CD4-positive, alpha-beta T cell (primary cell): ENCODE measurements around the gene SDK2. TPM values are rescaled to one million over a fixed set of nuclear protein-coding genes. Genes with fewer than 3 reads are reported as not detected.

Experiments used
- ATAC-seq: fragments of 200-7000 bp; cut with Tn5 transposase; one replicate; pipeline ENCODE4 v1.10.0; 2022; ENCODE audit warnings: mild to moderate bottlenecking; ENCODE audit not compliant: poor library complexity
- CTCF ChIA-PET: fragments of 350-600 bp; sonication (Branson Sonifier 250); formaldehyde crosslinking; loops from one replicate; lab custom pipeline; 2021; ENCODE audit warnings: antibody characterized with exemption, inconsistent platforms; lab: Charles Lee
- POLR2A ChIA-PET: fragments of 350-600 bp; sonication (Branson Sonifier 250); formaldehyde crosslinking; loops from one replicate; lab custom pipeline; 2021; ENCODE audit warnings: antibody characterized with exemption, inconsistent platforms; lab: Charles Lee
- DNase-seq, 14 experiments: peaks; one replicate each; pipeline ENCODE4 v3.0.0-alpha.2; 2013 to 2020; ENCODE audit warnings: mixed read lengths in 2 of 14
- H3K27ac ChIP-seq, 2 donors: one replicate each; pipeline versions ENCODE4 v1.5.1 to v1.7.0; 2013; ENCODE audit warnings: low read length in 2 of 2, low read depth in 1 of 2, mild to moderate bottlenecking in 1 of 2
- H3K27me3 ChIP-seq, 2 experiments: 1 replicate in 1 of 2; 2 replicates in 1 of 2; pipeline versions ENCODE4 v1.6.1 to v1.7.0; 2013; ENCODE audit warnings: low read length in 2 of 2, control low read depth in 1 of 2, mild to moderate bottlenecking in 1 of 2, moderate library complexity in 1 of 2; ENCODE audit not compliant: insufficient read depth in 2 of 2, control insufficient read depth in 1 of 2
- H3K36me3 ChIP-seq: one replicate; pipeline ENCODE4 v1.6.1; 2013; ENCODE audit warnings: low read length, control low read depth; ENCODE audit not compliant: insufficient read depth
- H3K4me1 ChIP-seq: one replicate; pipeline ENCODE4 v1.6.1; 2013; ENCODE audit warnings: low read length, control low read depth; ENCODE audit not compliant: insufficient read depth
- H3K4me3 ChIP-seq: one replicate; pipeline ENCODE4 v1.5.1; 2013; ENCODE audit warnings: mild to moderate bottlenecking, low read length, moderate library complexity
- H3K9me3 ChIP-seq, 2 experiments: 1 replicate in 1 of 2; 2 replicates in 1 of 2; pipeline versions ENCODE4 v1.6.1 to v1.7.0; 2013; ENCODE audit warnings: low read length in 2 of 2, mild to moderate bottlenecking in 2 of 2, control low read depth in 1 of 2, moderate library complexity in 1 of 2; ENCODE audit not compliant: control insufficient read depth in 1 of 2, insufficient read depth in 1 of 2
- H3K27ac Mint-ChIP-seq: one replicate; pipeline ENCODE4 v1.8.0; 2020; ENCODE audit warnings: mixed read lengths
- H3K27me3 Mint-ChIP-seq: one replicate; pipeline ENCODE4 v1.8.0; 2021; ENCODE audit warnings: mixed read lengths
- H3K36me3 Mint-ChIP-seq: one replicate; pipeline ENCODE4 v1.8.0; 2021; ENCODE audit warnings: low read depth, mixed read lengths
- H3K4me1 Mint-ChIP-seq: one replicate; pipeline ENCODE4 v1.8.0; 2021; ENCODE audit warnings: low read depth, mixed read lengths
- H3K4me3 Mint-ChIP-seq: one replicate; pipeline ENCODE4 v1.8.0; 2020; ENCODE audit warnings: mild to moderate bottlenecking, mixed read lengths
- H3K9me3 Mint-ChIP-seq: one replicate; pipeline ENCODE4 v1.8.0; 2020; ENCODE audit warnings: mixed read lengths
- intact Hi-C, 2 experiments: fragments of 100-400 bp; cut with DNase I in 1 of 2; cut with micrococcal nuclease in 1 of 2; formaldehyde crosslinking; loops; one replicate each; pipeline versions ENCODE4 v1.15.1 to v1.9.0; 2023 to 2025; cut with DNase I, micrococcal nuclease
- total RNA-seq, 174 experiments: library from RNA in 2 of 174; stranded (reverse) in 2 of 174; gene quantifications; one replicate each; pipeline ENCODE4 v1.2.3 and lab custom pipeline; 2021 to 2026
- TF ChIP-seq, protein P1 (sequence below): fragments of 200-600 bp; IDR thresholded peaks from one replicate; pipeline ENCODE4 v1.8.0; 2022; ENCODE audit warnings: antibody characterized with exemption, mild to moderate bottlenecking

SDK2 gene
- total RNA-seq, 2 experiments from 2014 or later, result 8.1 to 8.2 TPM

- no peak overlapping the region for H3K4me3 Mint-ChIP-seq
- H3K27ac ChIP-seq, result no peak overlapping the region
- ChIA-PET POLR2A (no interaction called here), CTCF (no interaction called here)
- no peaks in the 10 kb centered on the region for H3K9me3 ChIP-seq
- no peaks in the 10 kb centered on the region for H3K4me1 Mint-ChIP-seq
- H3K4me1 ChIP-seq, result no peaks in the 10 kb centered on the region
- intact Hi-C loops, result no loop called here
- H3K9me3 Mint-ChIP-seq, result no peaks in the 10 kb centered on the region
- no peak overlapping the region for H3K4me3 ChIP-seq
- ATAC-seq, result no peak
- no peak overlapping the region for H3K27ac Mint-ChIP-seq
- H3K27me3 Mint-ChIP-seq, result no peaks in the 10 kb centered on the region
- H3K36me3 Mint-ChIP-seq, result no peaks in the 10 kb centered on the region
- no peaks in the 10 kb centered on the region for H3K36me3 ChIP-seq
- H3K27me3 ChIP-seq, result no peaks in the 10 kb centered on the region
- TF ChIP-seq, protein P1, sequence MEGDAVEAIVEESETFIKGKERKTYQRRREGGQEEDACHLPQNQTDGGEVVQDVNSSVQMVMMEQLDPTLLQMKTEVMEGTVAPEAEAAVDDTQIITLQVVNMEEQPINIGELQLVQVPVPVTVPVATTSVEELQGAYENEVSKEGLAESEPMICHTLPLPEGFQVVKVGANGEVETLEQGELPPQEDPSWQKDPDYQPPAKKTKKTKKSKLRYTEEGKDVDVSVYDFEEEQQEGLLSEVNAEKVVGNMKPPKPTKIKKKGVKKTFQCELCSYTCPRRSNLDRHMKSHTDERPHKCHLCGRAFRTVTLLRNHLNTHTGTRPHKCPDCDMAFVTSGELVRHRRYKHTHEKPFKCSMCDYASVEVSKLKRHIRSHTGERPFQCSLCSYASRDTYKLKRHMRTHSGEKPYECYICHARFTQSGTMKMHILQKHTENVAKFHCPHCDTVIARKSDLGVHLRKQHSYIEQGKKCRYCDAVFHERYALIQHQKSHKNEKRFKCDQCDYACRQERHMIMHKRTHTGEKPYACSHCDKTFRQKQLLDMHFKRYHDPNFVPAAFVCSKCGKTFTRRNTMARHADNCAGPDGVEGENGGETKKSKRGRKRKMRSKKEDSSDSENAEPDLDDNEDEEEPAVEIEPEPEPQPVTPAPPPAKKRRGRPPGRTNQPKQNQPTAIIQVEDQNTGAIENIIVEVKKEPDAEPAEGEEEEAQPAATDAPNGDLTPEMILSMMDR, result no peak
- DNase-seq, result no peak
These were observed 306.9 kb downstream of the SDK2 start for GRCh38 chr17:73337330-73337710.

DNA sequence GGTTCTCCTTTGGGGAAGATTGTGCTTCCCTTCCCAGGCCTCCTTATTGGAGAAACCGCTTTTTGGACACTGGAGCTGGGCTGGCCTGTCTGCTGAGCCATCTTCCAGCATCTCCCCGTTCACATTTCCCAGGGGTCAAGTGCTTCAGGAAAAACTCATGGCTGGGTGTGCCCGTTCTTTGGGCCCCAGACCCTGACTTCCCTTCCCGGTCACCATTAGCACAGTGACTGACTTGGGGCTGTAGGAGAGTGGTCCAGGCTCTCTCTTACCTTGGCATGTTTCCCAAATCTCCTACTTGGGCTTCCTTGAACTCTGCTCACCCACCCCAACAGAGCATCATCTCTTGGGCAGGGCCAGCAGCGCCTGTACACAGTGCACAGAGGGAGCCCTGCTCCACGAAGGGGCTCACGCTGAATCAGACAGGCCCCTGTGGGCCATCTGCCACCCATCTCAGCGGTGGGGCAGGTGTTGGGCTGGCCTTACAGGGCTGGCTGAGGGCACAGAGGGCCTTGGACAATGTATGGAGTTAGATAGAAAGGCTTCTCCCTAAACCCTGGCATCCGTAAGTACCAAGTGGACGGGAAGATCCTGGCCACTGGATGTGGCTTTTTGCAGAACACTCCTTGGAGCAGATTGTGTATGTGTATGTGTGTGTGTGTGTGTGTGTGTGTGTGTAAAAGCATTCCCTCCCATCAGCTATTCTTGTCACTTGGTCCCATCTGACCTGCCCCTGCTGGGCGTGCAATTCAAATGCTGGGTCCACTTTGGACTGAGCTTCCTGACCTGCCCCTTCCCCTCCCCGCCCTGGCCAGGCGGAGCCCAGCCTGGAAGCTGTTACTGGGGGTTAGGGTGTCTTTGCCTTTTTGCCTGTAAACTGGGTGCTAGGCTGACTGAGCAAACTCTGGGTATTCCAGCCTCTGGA, 307.6 kb downstream of the SDK2 start:
- no peaks in the 10 kb centered on the region for H3K9me3 ChIP-seq
- no peaks in the 10 kb centered on the region for H3K36me3 ChIP-seq
- intact Hi-C loops, result no loop called here
- no peak for ATAC-seq
- Mint-ChIP-seq H3K27ac (no peak overlapping the region), H3K9me3 (no peaks in the 10 kb centered on the region), H3K36me3 (no peaks in the 10 kb centered on the region), H3K4me3 (no peak overlapping the region), H3K4me1 (no peaks in the 10 kb centered on the region), H3K27me3 (no peaks in the 10 kb centered on the region)
- no peaks in the 10 kb centered on the region for H3K27me3 ChIP-seq
- H3K4me3 ChIP-seq, result no peak overlapping the region
- TF ChIP-seq, protein P1, result no peak
- POLR2A ChIA-PET, result no interaction called here
- DNase-seq, result no peak
- no peaks in the 10 kb centered on the region for H3K4me1 ChIP-seq
- CTCF ChIA-PET, result no interaction called here
- H3K27ac ChIP-seq, result no peak overlapping the region

DNA sequence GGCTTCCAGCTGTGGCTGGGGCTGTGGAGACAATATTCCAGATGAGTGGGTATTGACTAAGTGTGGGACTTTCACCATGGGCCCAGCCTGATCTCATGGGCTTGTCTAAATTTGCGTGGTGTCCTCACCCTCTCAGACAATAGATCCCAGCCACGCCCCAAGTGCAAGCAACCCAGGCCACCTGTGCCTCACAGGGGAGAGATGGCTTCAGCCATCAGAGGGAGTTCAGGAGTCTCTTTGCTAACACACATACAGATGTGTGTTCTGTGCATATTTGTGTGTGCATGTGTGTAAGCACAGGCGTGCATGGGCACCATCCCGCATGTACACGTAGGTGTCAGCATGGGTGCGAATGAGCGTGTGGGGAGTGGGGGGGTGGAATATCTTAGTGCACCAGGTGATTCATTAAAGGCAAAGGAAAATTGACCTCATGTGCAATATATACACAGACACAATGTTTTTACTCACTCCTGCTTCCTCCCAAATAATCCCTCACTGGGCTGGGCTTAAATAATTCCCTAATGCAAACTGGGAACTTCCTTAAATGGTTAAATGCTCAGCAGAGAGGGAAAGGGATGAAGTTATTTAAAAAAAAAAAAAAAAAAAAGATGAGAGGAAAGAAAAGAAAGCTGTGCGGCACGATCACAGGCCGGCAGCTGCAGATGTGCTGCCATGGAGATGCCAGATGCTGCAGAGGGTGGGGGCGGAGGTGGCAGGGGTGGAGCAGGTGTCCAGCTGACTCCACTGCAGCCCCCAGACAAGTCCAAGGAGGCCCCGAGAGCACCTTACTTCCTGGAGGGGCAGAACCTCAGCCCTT, 308.4 kb downstream of the SDK2 start:
- H3K27ac Mint-ChIP-seq, result no peak overlapping the region
- H3K27me3 Mint-ChIP-seq, result no peaks in the 10 kb centered on the region
- TF ChIP-seq, protein P1, result no peak
- DNase-seq (no peak), ATAC-seq (no peak)
- no peaks in the 10 kb centered on the region for H3K36me3 Mint-ChIP-seq
- Histone ChIP-seq H3K4me3 (no peak overlapping the region), H3K9me3 (no peaks in the 10 kb centered on the region), H3K27ac (no peak overlapping the region), H3K27me3 (no peaks in the 10 kb centered on the region), H3K36me3 (no peaks in the 10 kb centered on the region), H3K4me1 (no peaks in the 10 kb centered on the region)
- H3K4me3 Mint-ChIP-seq, result no peak overlapping the region
- ChIA-PET CTCF (no interaction called here), POLR2A (no interaction called here)
- H3K9me3 Mint-ChIP-seq, result no peaks in the 10 kb centered on the region
- intact Hi-C loops, result no loop called here
- no peaks in the 10 kb centered on the region for H3K4me1 Mint-ChIP-seq
